ENCODE data around the gene SACM1L. TPM values are rescaled to one million over a fixed set of nuclear protein-coding genes. Genes with fewer than 3 reads are reported as not detected.
"Not testable (repeated sequence)": the region's sequence is repeated elsewhere in the genome, so short reads cannot be mapped to it uniquely, and the experiment has no call there.

SACM1L gene
- total and polyA plus RNA-seq, 2 of the 8 experiments (the other 6 are each of a cell fraction or from before 2014, with no cell fraction given), result 20.1 to 61.0 TPM

DNA sequence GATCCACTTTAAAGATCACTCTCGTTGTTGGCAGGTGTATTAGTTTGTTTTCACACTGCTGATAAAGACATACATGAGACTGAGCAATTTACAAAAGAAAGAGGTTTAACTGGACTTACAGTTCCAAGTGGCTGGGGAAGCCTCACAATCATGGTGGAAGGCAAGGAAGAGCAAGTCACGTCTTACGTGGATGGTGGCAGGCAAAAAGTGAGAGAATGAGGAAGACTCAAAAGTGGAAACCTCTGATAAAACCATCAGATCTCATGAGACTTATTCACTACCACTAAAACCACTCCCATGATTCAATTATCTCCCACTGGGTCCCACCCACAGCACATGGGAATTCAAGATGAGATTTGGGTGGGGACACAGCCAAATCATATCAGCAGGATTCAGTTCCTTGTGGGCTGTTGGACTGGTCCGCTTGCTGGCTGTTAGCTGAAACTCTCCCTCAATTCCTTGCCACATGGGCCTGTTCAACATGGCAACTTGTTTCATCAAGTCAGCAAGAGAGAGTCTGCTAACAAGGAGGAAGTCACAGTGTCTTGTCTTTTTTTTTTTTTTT, 59.9 kb downstream of the SACM1L start:
- H2BK15ac ChIP-seq (ENCODE audit: low read length); H4K20me1 ChIP-seq (replicated peaks in 1 of 2; ENCODE audit: control insufficient read depth in 1 of 2, insufficient read depth in 2 of 2, low read length in 2 of 2); H3K27me3 ChIP-seq (replicated peaks in 1 of 4; ENCODE audit: control insufficient read depth in 3 of 4, extremely low read depth in 1 of 4, insufficient read depth in 3 of 4, low read length in 3 of 4); FAIRE-seq; H3K18ac ChIP-seq (ENCODE audit: extremely low read depth, low read length); H4K5ac ChIP-seq (ENCODE audit: insufficient read length, low read depth, low read length); H3K4ac ChIP-seq (replicated peaks; ENCODE audit: insufficient read length, low read depth, low read length); H3K9ac ChIP-seq (replicated peaks in 1 of 4; ENCODE audit: extremely low read depth in 1 of 4, low read depth in 3 of 4, low read length in 3 of 4); H2BK20ac ChIP-seq (ENCODE audit: low read length); H2BK12ac ChIP-seq (ENCODE audit: low read depth, low read length); DNase-seq (ENCODE audit: low read depth in 1 of 2, low spot score in 2 of 2); H4K91ac ChIP-seq (replicated peaks; ENCODE audit: insufficient read length, low read length); H3K56ac ChIP-seq (replicated peaks; ENCODE audit: insufficient read length, low read depth, low read length); H2BK120ac ChIP-seq (replicated peaks; ENCODE audit: low read depth, low read length); H2AFZ ChIP-seq (ENCODE audit: low read length); H3K14ac ChIP-seq (ENCODE audit: insufficient read length); H2BK5ac ChIP-seq (ENCODE audit: low read depth, low read length); H3K27ac ChIP-seq (ENCODE audit: low read depth, low read length); H3K23ac ChIP-seq (ENCODE audit: insufficient read length); H3K9me3 ChIP-seq (ENCODE audit: insufficient read depth in 2 of 2, low read depth in 1 of 2, low read length in 1 of 2); H2AK5ac ChIP-seq (ENCODE audit: low read depth, low read length); H3K4me2 ChIP-seq (ENCODE audit: insufficient read depth in 1 of 2, low read depth in 2 of 2, low read length in 2 of 2); H4K8ac ChIP-seq (ENCODE audit: extremely low read depth, insufficient read depth, low read length); H3K4me3 ChIP-seq (ENCODE audit: extremely low read depth in 1 of 4, insufficient read depth in 2 of 4, low read depth in 3 of 4, low read length in 4 of 4); H3K79me1 ChIP-seq (ENCODE audit: low read depth, low read length); H3K4me1 ChIP-seq (replicated peaks in 1 of 4; ENCODE audit: control insufficient read depth in 3 of 4, insufficient read depth in 4 of 4, low read length in 3 of 4); H3K23me2 ChIP-seq (ENCODE audit: low read depth, low read length); H3K79me2 ChIP-seq (ENCODE audit: control insufficient read depth in 1 of 2, insufficient read depth in 2 of 2, low read length in 2 of 2): not testable (repeated sequence)
- CTCF ChIA-PET (ENCODE audit: partially characterized antibody), result interaction anchor here (0.6 to 4.4 kb wide), 4 partner anchors 9 to 129 kb away, joined by 3 to 49 read pairs (median 4); no protein-coding TSS in a partner anchor
- POLR2A ChIA-PET (ENCODE audit: partially characterized antibody), result interaction anchor here (0.6 to 2.5 kb wide), 5 partner anchors 11 to 64 kb away, joined by 3 to 7 read pairs (median 4); no protein-coding TSS in a partner anchor
- H3K36me3 ChIP-seq (ENCODE audit: control insufficient read depth in 2 of 4, insufficient read depth in 4 of 4, low read length in 3 of 4), result peaks cover 0 to 28% (median 8%) of the 10 kb centered on the region in 4 experiments; a peak in 5 of 8 replicates
- WGBS, 2 experiments (ENCODE audit: extremely low coverage in 1 of 2, insufficient coverage in 1 of 2, insufficient read length in 1 of 2, insufficient replicate concordance in 2 of 2, low coverage in 1 of 2, low lambda C conversion rate in 2 of 2, missing lambda C conversion rate in 1 of 2), result 91% methylated on average over 4 of the region's 4 CpGs; no CpG with 5 or more reads in 1 of the 2 experiments

Measured in H1 (cell line).